IMR-90 (cell line): ENCODE results near the gene UPP2. TPM values are rescaled to one million over a fixed set of nuclear protein-coding genes. Genes with fewer than 3 reads are reported as not detected.

Experiments
- ATAC-seq: fragments of 200-7000 bp; cut with Tn5 transposase; 2 replicates; pipeline ENCODE4 v1.9.1; 2020; ENCODE audit warnings: low read depth, mild to moderate bottlenecking, moderate library complexity
- BruUV-seq: library from RNA; stranded (reverse); fragments of 400-500 nt; replicated peaks from 2 replicates; lab custom pipeline; 2021; lab: Mats Ljungman, UMichigan
- CTCF ChIA-PET: fragments of 300-600 bp; formaldehyde crosslinking; extraction: SDS; loops from one replicate; lab custom pipeline; 2021; ENCODE audit warnings: antibody characterized with exemption; lab: Yijun Ruan, JAX
- POLR2A ChIA-PET: fragments of 300-600 bp; sonication (Branson Sonifier 250); formaldehyde crosslinking; loops from one replicate; lab custom pipeline; 2022; ENCODE audit warnings: antibody characterized with exemption; ENCODE audit not compliant: unreplicated experiment; lab: Charles Lee
- DNase-seq: peaks from one replicate; pipeline ENCODE4 v3.0.0; 2013
- H2AFZ ChIP-seq: replicated peaks from 2 replicates; pipeline ENCODE3; 2013; ENCODE audit warnings: low read length, mild to moderate bottlenecking; ENCODE audit not compliant: poor library complexity
- H2AK5ac ChIP-seq: 2 replicates; pipeline ENCODE4 v1.6.1; 2013; ENCODE audit warnings: low read depth, low read length, inconsistent platforms
- H2AK9ac ChIP-seq: replicated peaks from 2 replicates; pipeline ENCODE3; 2013; ENCODE audit warnings: mild to moderate bottlenecking, low read depth, low read length, moderate library complexity; ENCODE audit not compliant: poor library complexity
- H2BK120ac ChIP-seq: 2 replicates; pipeline ENCODE4 v1.6.1; 2013; ENCODE audit warnings: low read depth, low read length, inconsistent platforms
- H2BK15ac ChIP-seq: 3 replicates; pipeline ENCODE4 v1.6.1; 2013; ENCODE audit warnings: low read depth, low read length, inconsistent platforms
- H2BK20ac ChIP-seq: 2 replicates; pipeline ENCODE4 v1.6.1; 2013; ENCODE audit warnings: low read depth, mild to moderate bottlenecking, inconsistent platforms, low read length, moderate library complexity
- H2BK5ac ChIP-seq: 2 replicates; pipeline ENCODE4 v1.6.1; 2013; ENCODE audit warnings: mild to moderate bottlenecking, low read depth, low read length, inconsistent platforms; ENCODE audit not compliant: poor library complexity, severe bottlenecking
- H3K14ac ChIP-seq: replicated peaks from 2 replicates; pipeline ENCODE4 v1.6.1; 2013; ENCODE audit warnings: low read depth, low read length, inconsistent platforms
- H3K18ac ChIP-seq: 2 replicates; pipeline ENCODE4 v1.6.1; 2013; ENCODE audit warnings: low read depth, low read length, control low read depth
- H3K23ac ChIP-seq: 2 replicates; pipeline ENCODE4 v1.6.1; 2013; ENCODE audit warnings: low read depth, low read length, inconsistent platforms
- H3K27ac ChIP-seq: 2 replicates; pipeline ENCODE4 v1.5.1; 2013; ENCODE audit warnings: mild to moderate bottlenecking, control low read depth, low read length; ENCODE audit not compliant: insufficient read depth
- H3K27me3 ChIP-seq: 2 replicates; pipeline ENCODE4 v1.6.1; 2013; ENCODE audit warnings: low read length; ENCODE audit not compliant: control insufficient read depth, insufficient read depth
- H3K36me3 ChIP-seq: 2 replicates; pipeline ENCODE4 v1.6.1; 2013; ENCODE audit warnings: low read length, mixed read lengths; ENCODE audit not compliant: control insufficient read depth, insufficient read depth
- H3K4ac ChIP-seq: 2 replicates; pipeline ENCODE4 v1.6.1; 2013; ENCODE audit warnings: low read depth, low read length, inconsistent platforms
- H3K4me1 ChIP-seq: 2 replicates; pipeline ENCODE4 v1.6.1; 2013; ENCODE audit warnings: low read length, mixed read lengths; ENCODE audit not compliant: control insufficient read depth, insufficient read depth
- H3K4me2 ChIP-seq: 2 replicates; pipeline ENCODE4 v1.6.1; 2013; ENCODE audit warnings: low read depth, mild to moderate bottlenecking, control low read depth, low read length, moderate library complexity
- H3K4me3 ChIP-seq: 2 replicates; pipeline ENCODE4 v1.5.1; 2013; ENCODE audit warnings: low read depth, mild to moderate bottlenecking, control low read depth, low read length, moderate library complexity; ENCODE audit not compliant: insufficient read depth
- H3K56ac ChIP-seq: 2 replicates; pipeline ENCODE4 v1.6.1; 2013; ENCODE audit warnings: low read length, inconsistent platforms; ENCODE audit not compliant: insufficient read depth; ENCODE audit errors: extremely low read depth
- H3K79me1 ChIP-seq, 2 experiments: 2 replicates each; pipeline ENCODE4 v1.6.1; 2013; ENCODE audit warnings: low read length in 2 of 2, inconsistent platforms in 1 of 2, low read depth in 1 of 2
- H3K9ac ChIP-seq: 2 replicates; pipeline ENCODE4 v1.6.1; 2013; ENCODE audit warnings: low read depth, low read length, control low read depth
- H3K9me1 ChIP-seq: 2 replicates; pipeline ENCODE4 v1.6.1; 2013; ENCODE audit warnings: low read length, inconsistent platforms; ENCODE audit not compliant: insufficient read depth
- H3K9me3 ChIP-seq: 2 replicates; pipeline ENCODE4 v1.6.1; 2013; ENCODE audit warnings: low read length; ENCODE audit not compliant: control insufficient read depth, insufficient read depth
- H4K20me1 ChIP-seq: 2 replicates; pipeline ENCODE4 v1.6.1; 2013; ENCODE audit warnings: low read length, inconsistent platforms; ENCODE audit not compliant: insufficient read depth
- H4K5ac ChIP-seq: 2 replicates; pipeline ENCODE4 v1.6.1; 2013; ENCODE audit warnings: mild to moderate bottlenecking, low read depth, low read length, control low read depth
- H4K8ac ChIP-seq, 2 experiments: 2 replicates each; pipeline ENCODE4 v1.6.1; 2013; ENCODE audit warnings: low read depth in 2 of 2, low read length in 2 of 2, control low read depth in 1 of 2, inconsistent platforms in 1 of 2
- H4K91ac ChIP-seq: 2 replicates; pipeline ENCODE4 v1.6.1; 2013; ENCODE audit warnings: low read depth, low read length, inconsistent platforms; ENCODE audit not compliant: insufficient read depth
- CEBPB ChIP-seq: IDR thresholded peaks from 2 replicates; pipeline ENCODE4 v1.6.1; 2012; ENCODE audit warnings: low read depth, low read length, improper control_type of control experiment
- MAFK ChIP-seq: IDR thresholded peaks from 2 replicates; pipeline ENCODE4 v1.6.1; 2012; ENCODE audit warnings: low read depth, low read length, improper control_type of control experiment
- RCOR1 ChIP-seq: IDR thresholded peaks from 2 replicates; pipeline ENCODE4 v1.6.1; 2012; ENCODE audit warnings: mild to moderate bottlenecking, low read length, improper control_type of control experiment; ENCODE audit not compliant: insufficient replicate concordance
- RFX5 ChIP-seq: IDR thresholded peaks from 2 replicates; pipeline ENCODE4 v1.8.0; 2012; ENCODE audit warnings: low read depth, mild to moderate bottlenecking, low read length, moderate library complexity
- SMC3 ChIP-seq: fragments of 150-350 bp; IDR thresholded peaks from 2 replicates; pipeline ENCODE4 v1.6.1; 2016; ENCODE audit warnings: low read depth, mild to moderate bottlenecking, antibody characterized with exemption, low read length, moderate library complexity
- WGBS, 2 experiments: methylation state at CpG; one replicate each; pipeline versions ENCODE4 v1.1.5 to v1.1.7; 2013; ENCODE audit warnings: missing lambda C conversion rate in 2 of 2; ENCODE audit not compliant: insufficient read length in 1 of 2; ENCODE audit errors: extremely low coverage in 2 of 2; 5-methylcytosine and 5-hydroxymethylcytosine counted together
- dilution Hi-C: fragments of 300-500 bp; cut with HindIII; formaldehyde crosslinking; loops from one replicate; pipeline ENCODE4 v1.14.3; 2018; ENCODE audit warnings: low sequenced_read_pairs; ENCODE audit not compliant: unreplicated experiment
- in situ Hi-C: fragments of 300-500 bp; cut with MboI; formaldehyde crosslinking; loops from 3 replicates; pipeline ENCODE4 v1.14.3; 2019; ENCODE audit warnings: low sequenced_read_pairs, inconsistent platforms, mixed read lengths
- intact Hi-C: fragments of 100-400 bp; cut with micrococcal nuclease; formaldehyde crosslinking; loops from 2 replicates; pipeline ENCODE4 v1.10.0; 2022
- polyA plus RNA-seq, 3 experiments: library from polyadenylated mRNA; depleted of rRNA; stranded (reverse); fragments of >200 nt; gene quantifications; 2 replicates each; pipeline ENCODE4 v1.2.3, GENCODE V29; 2012; ENCODE audit warnings: low replicate concordance in 1 of 3
- total RNA-seq: library from RNA; depleted of rRNA; stranded (reverse); fragments of >200 nt; gene quantifications from 2 replicates; pipeline ENCODE4 v1.2.3, GENCODE V29; 2012
- TF ChIP-seq, protein P1 (sequence below): conservative IDR thresholded peaks from 2 replicates; pipeline ENCODE4 v1.5.1; 2012; ENCODE audit warnings: mild to moderate bottlenecking, low read depth, low read length, improper control_type of control experiment
- TF ChIP-seq, protein P2 (sequence below): fragments of 150-350 bp; IDR thresholded peaks from 2 replicates; pipeline ENCODE4 v1.6.1; 2017; ENCODE audit warnings: mild to moderate bottlenecking, antibody characterized with exemption, low read length, low read depth
- TF ChIP-seq, protein P3 (sequence below): fragments of 150-350 bp; IDR thresholded peaks from 2 replicates; pipeline ENCODE4 v1.6.1; 2016; ENCODE audit warnings: low read depth, mild to moderate bottlenecking, low read length, moderate library complexity, borderline replicate concordance

The UPP2 gene
- total and polyA plus RNA-seq, 2 of the 4 experiments (the other 2 are of a cell fraction): not detected

DNA sequence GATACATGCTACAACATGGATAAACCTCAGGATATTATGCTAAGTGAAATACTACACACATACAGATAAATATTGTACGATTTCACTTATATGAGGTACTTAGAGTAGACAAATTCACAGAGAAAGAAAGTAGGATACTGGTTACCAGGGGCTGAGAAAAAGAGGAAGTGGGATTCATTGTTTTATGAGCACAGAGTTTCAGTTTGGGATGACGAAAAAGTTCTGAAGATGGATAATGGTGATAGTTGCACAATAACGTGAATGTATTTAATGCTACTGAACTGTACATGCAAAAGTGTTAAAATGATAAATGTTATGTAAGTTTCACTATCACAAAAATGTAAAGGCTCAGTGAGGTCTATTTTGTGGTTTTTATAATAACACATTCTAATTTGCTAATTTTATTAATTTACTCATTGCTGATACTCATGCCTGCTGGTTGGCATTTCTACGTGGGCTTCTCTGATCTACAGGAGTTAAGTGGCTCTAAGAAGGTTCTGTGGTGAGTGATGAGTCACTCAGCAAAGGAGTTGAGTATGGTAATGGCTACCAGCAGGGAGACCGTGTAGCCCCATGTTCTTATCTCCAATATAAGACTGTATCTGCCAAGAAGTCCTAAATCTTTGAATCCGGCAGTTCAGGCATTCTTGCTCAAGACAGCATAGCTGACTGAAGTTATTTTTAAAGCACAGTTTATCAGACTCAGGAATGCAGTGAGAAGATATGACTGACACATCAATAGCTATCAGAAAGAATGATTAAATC is 41.1 kb downstream of the UPP2 start:
- WGBS, 2 experiments: 17% methylated on average over 1 of the region's 6 CpGs; no CpG with 5 or more reads in 1 of the 2 experiments
- H4K8ac ChIP-seq: no peak overlapping the region
- no peak overlapping the region for H3K4me3 ChIP-seq
- TF ChIP-seq CEBPB (peak; percentile 54), RCOR1 (no peak), SMC3 (no peak), RFX5 (no peak), MAFK (no peak)
- TF ChIP-seq, protein P1, sequence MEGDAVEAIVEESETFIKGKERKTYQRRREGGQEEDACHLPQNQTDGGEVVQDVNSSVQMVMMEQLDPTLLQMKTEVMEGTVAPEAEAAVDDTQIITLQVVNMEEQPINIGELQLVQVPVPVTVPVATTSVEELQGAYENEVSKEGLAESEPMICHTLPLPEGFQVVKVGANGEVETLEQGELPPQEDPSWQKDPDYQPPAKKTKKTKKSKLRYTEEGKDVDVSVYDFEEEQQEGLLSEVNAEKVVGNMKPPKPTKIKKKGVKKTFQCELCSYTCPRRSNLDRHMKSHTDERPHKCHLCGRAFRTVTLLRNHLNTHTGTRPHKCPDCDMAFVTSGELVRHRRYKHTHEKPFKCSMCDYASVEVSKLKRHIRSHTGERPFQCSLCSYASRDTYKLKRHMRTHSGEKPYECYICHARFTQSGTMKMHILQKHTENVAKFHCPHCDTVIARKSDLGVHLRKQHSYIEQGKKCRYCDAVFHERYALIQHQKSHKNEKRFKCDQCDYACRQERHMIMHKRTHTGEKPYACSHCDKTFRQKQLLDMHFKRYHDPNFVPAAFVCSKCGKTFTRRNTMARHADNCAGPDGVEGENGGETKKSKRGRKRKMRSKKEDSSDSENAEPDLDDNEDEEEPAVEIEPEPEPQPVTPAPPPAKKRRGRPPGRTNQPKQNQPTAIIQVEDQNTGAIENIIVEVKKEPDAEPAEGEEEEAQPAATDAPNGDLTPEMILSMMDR: no peak
- TF ChIP-seq, protein P2, sequence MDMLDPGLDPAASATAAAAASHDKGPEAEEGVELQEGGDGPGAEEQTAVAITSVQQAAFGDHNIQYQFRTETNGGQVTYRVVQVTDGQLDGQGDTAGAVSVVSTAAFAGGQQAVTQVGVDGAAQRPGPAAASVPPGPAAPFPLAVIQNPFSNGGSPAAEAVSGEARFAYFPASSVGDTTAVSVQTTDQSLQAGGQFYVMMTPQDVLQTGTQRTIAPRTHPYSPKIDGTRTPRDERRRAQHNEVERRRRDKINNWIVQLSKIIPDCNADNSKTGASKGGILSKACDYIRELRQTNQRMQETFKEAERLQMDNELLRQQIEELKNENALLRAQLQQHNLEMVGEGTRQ: no peak
- TF ChIP-seq, protein P3, sequence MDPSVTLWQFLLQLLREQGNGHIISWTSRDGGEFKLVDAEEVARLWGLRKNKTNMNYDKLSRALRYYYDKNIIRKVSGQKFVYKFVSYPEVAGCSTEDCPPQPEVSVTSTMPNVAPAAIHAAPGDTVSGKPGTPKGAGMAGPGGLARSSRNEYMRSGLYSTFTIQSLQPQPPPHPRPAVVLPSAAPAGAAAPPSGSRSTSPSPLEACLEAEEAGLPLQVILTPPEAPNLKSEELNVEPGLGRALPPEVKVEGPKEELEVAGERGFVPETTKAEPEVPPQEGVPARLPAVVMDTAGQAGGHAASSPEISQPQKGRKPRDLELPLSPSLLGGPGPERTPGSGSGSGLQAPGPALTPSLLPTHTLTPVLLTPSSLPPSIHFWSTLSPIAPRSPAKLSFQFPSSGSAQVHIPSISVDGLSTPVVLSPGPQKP: no peak
- H3K14ac ChIP-seq: no peak overlapping the region
- no peak overlapping the region for H3K4ac ChIP-seq
- H4K20me1 ChIP-seq: no peaks in the 10 kb centered on the region
- no peak overlapping the region for H2AK9ac ChIP-seq
- POLR2A ChIA-PET: no interaction called here
- intact Hi-C loops: no loop called here
- CTCF ChIA-PET: no interaction called here
- no peaks in the 10 kb centered on the region for H3K27me3 ChIP-seq
- no peak overlapping the region for H3K9ac ChIP-seq
- H3K9me3 ChIP-seq: no peaks in the 10 kb centered on the region
- H3K4me2 ChIP-seq: no peak overlapping the region
- BruUV-seq: no TSS peak
- H2BK15ac ChIP-seq: no peak overlapping the region
- no peaks in the 10 kb centered on the region for H3K79me1 ChIP-seq
- ATAC-seq: no peak
- no peak overlapping the region for H2BK120ac ChIP-seq
- no peak for DNase-seq
- H2BK5ac ChIP-seq: no peak overlapping the region
- H4K91ac ChIP-seq: no peak overlapping the region
- no peak overlapping the region for H4K5ac ChIP-seq
- no peak overlapping the region for H2BK20ac ChIP-seq
- in situ Hi-C loops: no loop called here
- no peak overlapping the region for H3K23ac ChIP-seq
- no peaks in the 10 kb centered on the region for H3K36me3 ChIP-seq
- dilution Hi-C loops: no loop called here
- no peaks in the 10 kb centered on the region for H3K4me1 ChIP-seq
- H3K18ac ChIP-seq: no peak overlapping the region
- no peak overlapping the region for H2AFZ ChIP-seq
- no peaks in the 10 kb centered on the region for H3K9me1 ChIP-seq
- H3K56ac ChIP-seq: no peak overlapping the region
- H3K27ac ChIP-seq: no peak overlapping the region
- H2AK5ac ChIP-seq: no peak overlapping the region
